Prostate gland (tissue), 2 donors: Measurements from ENCODE around the gene G6PD.
"Not testable (repeated sequence)": the region's sequence is repeated elsewhere in the genome, so short reads cannot be mapped to it uniquely, and the experiment has no call there.

Source experiments
- CTCF ChIP-seq, 4 experiments: fragments of 200-600 bp in 2 of 4; fragments of 450-650 bp in 2 of 4; sonication (generic) in 2 of 4; IDR thresholded peaks; 1 replicate in 3 of 4; 2 replicates in 1 of 4; pipeline ENCODE4 v1.5.1; 2016 to 2019; ENCODE audit warnings: antibody characterized with exemption in 4 of 4, mild to moderate bottlenecking in 2 of 4, moderate library complexity in 2 of 4
- POLR2AphosphoS5 ChIP-seq: sonication (generic); formaldehyde crosslinking; IDR thresholded peaks from one replicate; pipeline ENCODE4 v1.6.1; 2017; ENCODE audit warnings: antibody characterized with exemption

DNA sequence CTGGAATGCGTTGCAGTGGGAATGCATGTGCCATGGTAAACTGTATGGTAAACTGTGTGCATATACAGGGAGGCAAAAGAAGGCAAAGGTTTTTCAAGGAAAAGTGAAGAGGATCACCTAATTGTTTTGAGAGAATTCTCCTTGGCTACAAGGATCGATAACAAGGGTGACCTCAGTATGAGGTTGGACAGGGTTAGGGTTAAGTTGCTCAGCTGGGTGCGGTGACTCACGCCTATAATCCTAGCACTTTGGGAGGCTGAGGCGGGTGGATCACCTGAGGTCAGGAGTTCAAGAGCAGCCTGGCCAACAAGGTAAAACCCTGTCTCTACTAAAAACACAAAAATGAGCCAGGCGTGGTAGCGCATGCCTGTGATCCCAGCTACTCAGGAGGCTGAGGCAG is 45.2 kb downstream of the G6PD start:
- TF ChIP-seq CTCF (IDR thresholded peaks at IDR 0.05); POLR2AphosphoS5: not testable (repeated sequence)
